Activated CD4-positive, alpha-beta memory T cell treated with anti-CD3 and anti-CD28 coated beads, Interleukin-2, amount 10 ng/mL, durations not matched to agents 7 days and 5 days (primary cell): ENCODE results near the gene SEMA4B. TPM values are rescaled to one million over a fixed set of nuclear protein-coding genes. Genes with fewer than 3 reads are reported as not detected.

Experiments
- CTCF ChIA-PET: fragments of 350-600 bp; sonication (Branson Sonifier 250); formaldehyde crosslinking; loops from one replicate; lab custom pipeline; 2021; ENCODE audit warnings: antibody characterized with exemption, inconsistent platforms; lab: Charles Lee
- POLR2A ChIA-PET: fragments of 350-600 bp; sonication (Branson Sonifier 250); formaldehyde crosslinking; loops from one replicate; lab custom pipeline; 2021; ENCODE audit warnings: antibody characterized with exemption; lab: Charles Lee
- DNase-seq: peaks from one replicate; pipeline ENCODE4 v3.0.0-alpha.2; 2020
- H3K27ac Mint-ChIP-seq: one replicate; pipeline ENCODE4 v1.8.0; 2021; ENCODE audit warnings: mild to moderate bottlenecking, mixed read lengths
- H3K27me3 Mint-ChIP-seq: one replicate; pipeline ENCODE4 v1.8.0; 2021; ENCODE audit warnings: mixed read lengths
- H3K36me3 Mint-ChIP-seq: one replicate; pipeline ENCODE4 v1.8.0; 2021; ENCODE audit warnings: low read depth, mixed read lengths
- H3K4me1 Mint-ChIP-seq: one replicate; pipeline ENCODE4 v1.8.0; 2021; ENCODE audit warnings: mixed read lengths
- H3K4me3 Mint-ChIP-seq: one replicate; pipeline ENCODE4 v1.8.0; 2021; ENCODE audit warnings: mild to moderate bottlenecking, mixed read lengths
- H3K9me3 Mint-ChIP-seq: one replicate; pipeline ENCODE4 v1.8.0; 2021; ENCODE audit warnings: mixed read lengths
- total RNA-seq, 2 experiments: library from RNA; stranded (reverse); gene quantifications; one replicate each; pipeline ENCODE4 v1.2.3, GENCODE V29; 2021

The SEMA4B gene
- total RNA-seq, 2 experiments from 2014 or later, result 29.7 to 29.9 TPM

- Mint-ChIP-seq H3K4me3 (no peak overlapping the region), H3K9me3 (no peaks in the 10 kb centered on the region), H3K27ac (no peak overlapping the region), H3K4me1 (peaks cover 52% of the 10 kb centered on the region), H3K27me3 (no peaks in the 10 kb centered on the region), H3K36me3 (peaks cover 32% of the 10 kb centered on the region)
- POLR2A ChIA-PET, result no interaction called here
- DNase-seq, result no peak
- CTCF ChIA-PET, result no interaction called here
Measured at GRCh38 chr15:90211440-90212143, 10.5 kb downstream of the SEMA4B start.

- no peak overlapping the region for H3K27ac Mint-ChIP-seq
- H3K36me3 Mint-ChIP-seq, result peaks cover 25% of the 10 kb centered on the region
- CTCF ChIA-PET, result interaction anchor here (0.7 to 2.5 kb wide), 3 partner anchors 9 to 69 kb away, joined by 3 to 8 read pairs (median 8); partner anchors contain the start of gene SEMA4B
- H3K9me3 Mint-ChIP-seq, result no peaks in the 10 kb centered on the region
- no peak overlapping the region for H3K4me3 Mint-ChIP-seq
- DNase-seq, result no peak
- POLR2A ChIA-PET, result no interaction called here
- H3K27me3 Mint-ChIP-seq, result no peaks in the 10 kb centered on the region
- peaks cover 58% of the 10 kb centered on the region for H3K4me1 Mint-ChIP-seq
Measured at GRCh38 chr15:90212221-90213098, 11.3 kb downstream of the SEMA4B start.

- Mint-ChIP-seq H3K4me3 (no peak overlapping the region), H3K36me3 (peaks cover 22% of the 10 kb centered on the region), H3K9me3 (no peaks in the 10 kb centered on the region), H3K4me1 (peaks cover 58% of the 10 kb centered on the region), H3K27ac (no peak overlapping the region), H3K27me3 (no peaks in the 10 kb centered on the region)
- POLR2A ChIA-PET, result no interaction called here
- CTCF ChIA-PET, result interaction anchor here (0.7 to 2.5 kb wide), 3 partner anchors 8 to 70 kb away, joined by 3 to 8 read pairs (median 8); partner anchors contain the start of gene SEMA4B
- no peak for DNase-seq
Measured at GRCh38 chr15:90213122-90213817, 12.1 kb downstream of the SEMA4B start.

- H3K4me1 Mint-ChIP-seq, result peaks cover 58% of the 10 kb centered on the region
- H3K4me3 Mint-ChIP-seq, result no peak overlapping the region
- no peak for DNase-seq
- ChIA-PET CTCF (interaction anchor here (1.8 to 2.5 kb wide), 2 partner anchors 8 to 71 kb away, joined by 8 read pairs; no protein-coding TSS in a partner anchor), POLR2A (no interaction called here)
- H3K9me3 Mint-ChIP-seq, result no peaks in the 10 kb centered on the region
- no peaks in the 10 kb centered on the region for H3K27me3 Mint-ChIP-seq
- no peak overlapping the region for H3K27ac Mint-ChIP-seq
- H3K36me3 Mint-ChIP-seq, result peaks cover 23% of the 10 kb centered on the region
Measured at GRCh38 chr15:90213818-90214204, 12.7 kb downstream of the SEMA4B start.

- H3K9me3 Mint-ChIP-seq, result no peaks in the 10 kb centered on the region
- POLR2A ChIA-PET, result interaction anchor here (0.9 to 1.4 kb wide), 3 partner anchors 14 to 19 kb away, joined by 4 to 5 read pairs (median 4); partner anchors contain the start of genes CIB1, GDPGP1 and SEMA4B
- peaks cover 58% of the 10 kb centered on the region for H3K4me1 Mint-ChIP-seq
- no peaks in the 10 kb centered on the region for H3K27me3 Mint-ChIP-seq
- H3K27ac Mint-ChIP-seq, result no peak overlapping the region
- peaks cover 17% of the 10 kb centered on the region for H3K36me3 Mint-ChIP-seq
- CTCF ChIA-PET, result interaction anchor here (0.7 to 2.5 kb wide), 6 partner anchors 16 to 75 kb away, joined by 3 to 8 read pairs (median 4); no protein-coding TSS in a partner anchor
- DNase-seq, result no peak
- no peak overlapping the region for H3K4me3 Mint-ChIP-seq
Measured at GRCh38 chr15:90214553-90215196, 13.5 kb downstream of the SEMA4B start.

GRCh38 chr15:90217671-90218394 lies 16.7 kb downstream of the SEMA4B start:
- POLR2A ChIA-PET, result interaction anchor here (0.6 to 1.5 kb wide), 3 partner anchors 21 to 74 kb away, joined by 3 read pairs; partner anchors contain the start of gene NGRN
- Mint-ChIP-seq H3K9me3 (no peaks in the 10 kb centered on the region), H3K4me3 (no peak overlapping the region)

GRCh38 chr15:90219421-90220141 lies 18.5 kb downstream of the SEMA4B start:
- Mint-ChIP-seq H3K27ac (no peak overlapping the region), H3K4me3 (no peak overlapping the region), H3K4me1 (peaks cover 29% of the 10 kb centered on the region), H3K36me3 (peaks cover 7% of the 10 kb centered on the region), H3K9me3 (no peaks in the 10 kb centered on the region), H3K27me3 (no peaks in the 10 kb centered on the region)
- peak; percentile 52 for DNase-seq
- ChIA-PET POLR2A (no interaction called here), CTCF (interaction anchor here (0.8 to 3.0 kb wide), 4 partner anchors 11 to 76 kb away, joined by 4 to 16 read pairs (median 5); partner anchors contain the start of genes CIB1 and GDPGP1)

More at GRCh38 chr15:90217671-90218394, 16.7 kb downstream of the SEMA4B start:
- DNase-seq, result no peak
- Mint-ChIP-seq H3K27ac (no peak overlapping the region), H3K4me1 (peaks cover 34% of the 10 kb centered on the region), H3K36me3 (peaks cover 6% of the 10 kb centered on the region), H3K27me3 (no peaks in the 10 kb centered on the region)
- CTCF ChIA-PET, result interaction anchor here (0.6 to 1.9 kb wide), 8 partner anchors 13 to 230 kb away, joined by 3 to 7 read pairs (median 3); partner anchors contain the start of genes CIB1 and GDPGP1

GRCh38 chr15:90221246-90221900 lies 20.2 kb downstream of the SEMA4B start:
- H3K27me3 Mint-ChIP-seq, result no peaks in the 10 kb centered on the region
- no peak overlapping the region for H3K4me3 Mint-ChIP-seq
- DNase-seq, result peak; percentile 39
- no peak overlapping the region for H3K27ac Mint-ChIP-seq
- peaks cover 22% of the 10 kb centered on the region for H3K4me1 Mint-ChIP-seq
- no peaks in the 10 kb centered on the region for H3K9me3 Mint-ChIP-seq
- CTCF ChIA-PET, result interaction anchor here (0.8 to 3.0 kb wide), 15 partner anchors 8 to 323 kb away, joined by 3 to 16 read pairs (median 4); partner anchors contain the start of genes CIB1, GDPGP1, SEMA4B and TTLL13
- POLR2A ChIA-PET, result interaction anchor here (0.9 to 2.2 kb wide), 4 partner anchors 9 to 75 kb away, joined by 3 to 6 read pairs (median 4); partner anchors contain the start of gene SEMA4B
- H3K36me3 Mint-ChIP-seq, result peaks cover 17% of the 10 kb centered on the region

- H3K27me3 Mint-ChIP-seq, result no peaks in the 10 kb centered on the region
- H3K4me1 Mint-ChIP-seq, result peaks cover 15% of the 10 kb centered on the region
- no peak for DNase-seq
- peaks cover 20% of the 10 kb centered on the region for H3K36me3 Mint-ChIP-seq
- no peak overlapping the region for H3K27ac Mint-ChIP-seq
- no peak overlapping the region for H3K4me3 Mint-ChIP-seq
- ChIA-PET CTCF (interaction anchor here (1.0 to 3.0 kb wide), 5 partner anchors 10 to 136 kb away, joined by 3 to 16 read pairs (median 8); partner anchors contain the start of genes CIB1 and GDPGP1), POLR2A (interaction anchor here (1.5 to 2.2 kb wide), 2 partner anchors 22 to 76 kb away, joined by 3 to 4 read pairs; partner anchors contain the start of gene SEMA4B)
- H3K9me3 Mint-ChIP-seq, result no peaks in the 10 kb centered on the region
Measured at GRCh38 chr15:90222547-90222946, 21.4 kb downstream of the SEMA4B start.

- ChIA-PET CTCF (interaction anchor here (0.5 kb wide), 1 partner anchor 39 kb away, joined by 3 read pairs; no protein-coding TSS in a partner anchor), POLR2A (no interaction called here)
- Mint-ChIP-seq H3K27ac (no peak overlapping the region), H3K27me3 (no peaks in the 10 kb centered on the region), H3K4me3 (no peak overlapping the region), H3K36me3 (peaks cover 21% of the 10 kb centered on the region), H3K9me3 (no peaks in the 10 kb centered on the region), H3K4me1 (peaks cover 13% of the 10 kb centered on the region)
- DNase-seq, result no peak
Measured at GRCh38 chr15:90223441-90224165, 22.5 kb downstream of the SEMA4B start.
